Osteoblast (primary cell): ENCODE data around the gene ATXN7L1. TPM values are rescaled to one million over a fixed set of nuclear protein-coding genes. Genes with fewer than 3 reads are reported as not detected.

Experiments used
- DNase-seq: peaks from one replicate; pipeline ENCODE4 v3.0.0; 2011; ENCODE audit warnings: low spot score, mixed read lengths; ENCODE audit not compliant: insufficient read length; ENCODE audit errors: missing footprints
- H2AFZ ChIP-seq: 2 replicates; pipeline ENCODE4 v1.6.0; 2011; ENCODE audit warnings: mild to moderate bottlenecking, low read length
- H3K27ac ChIP-seq: 2 replicates; pipeline ENCODE4 v1.5.1; 2011; ENCODE audit warnings: mild to moderate bottlenecking, low read depth, low read length, moderate library complexity
- H3K27me3 ChIP-seq: 2 replicates; pipeline ENCODE4 v1.6.0; 2012; ENCODE audit warnings: mild to moderate bottlenecking, control low read depth, inconsistent platforms, low read length, moderate library complexity; ENCODE audit not compliant: insufficient read depth
- H3K36me3 ChIP-seq: 2 replicates; pipeline ENCODE4 v1.5.1; 2011; ENCODE audit warnings: mild to moderate bottlenecking, low read length, control low read depth, moderate library complexity; ENCODE audit not compliant: insufficient read depth
- H3K4me1 ChIP-seq: 2 replicates; pipeline ENCODE4 v1.5.1; 2011; ENCODE audit warnings: mild to moderate bottlenecking, low read length, control low read depth, moderate library complexity; ENCODE audit not compliant: insufficient read depth
- H3K4me2 ChIP-seq: 2 replicates; pipeline ENCODE4 v1.6.0; 2011; ENCODE audit warnings: mild to moderate bottlenecking, low read length; ENCODE audit not compliant: insufficient read depth
- H3K4me3 ChIP-seq: fragments of 200-600 bp; sonication (generic); 3 replicates; pipeline ENCODE4 v1.5.1; 2012; ENCODE audit warnings: mild to moderate bottlenecking, low read length, inconsistent platforms; ENCODE audit not compliant: insufficient read depth
- H3K79me2 ChIP-seq: 2 replicates; pipeline ENCODE4 v1.6.0; 2012; ENCODE audit warnings: mild to moderate bottlenecking, low read length, control low read depth, inconsistent platforms; ENCODE audit not compliant: insufficient read depth
- H3K9me3 ChIP-seq: 2 replicates; pipeline ENCODE4 v1.5.1; 2011; ENCODE audit warnings: low read depth, low read length, control low read depth
- H4K20me1 ChIP-seq: 2 replicates; pipeline ENCODE4 v1.6.0; 2012; ENCODE audit warnings: mild to moderate bottlenecking, low read length, control low read depth; ENCODE audit not compliant: insufficient read depth
- total RNA-seq: library from RNA; depleted of rRNA; stranded (reverse); fragments of >200 nt; gene quantifications from 2 replicates; pipeline ENCODE4 v1.2.3, GENCODE V29; 2012
- TF ChIP-seq, protein P1 (sequence below): IDR thresholded peaks from 2 replicates; pipeline ENCODE4 v1.5.1; 2011; ENCODE audit warnings: mild to moderate bottlenecking, low read depth, low read length, moderate library complexity; ENCODE audit errors: extremely low read depth

The ATXN7L1 gene
- total RNA-seq, 1 donor = 9.0 TPM

- no peak overlapping the region for H3K4me2 ChIP-seq
- H4K20me1 ChIP-seq = no peaks in the 10 kb centered on the region
- H3K27me3 ChIP-seq = no peaks in the 10 kb centered on the region
- TF ChIP-seq, protein P1, sequence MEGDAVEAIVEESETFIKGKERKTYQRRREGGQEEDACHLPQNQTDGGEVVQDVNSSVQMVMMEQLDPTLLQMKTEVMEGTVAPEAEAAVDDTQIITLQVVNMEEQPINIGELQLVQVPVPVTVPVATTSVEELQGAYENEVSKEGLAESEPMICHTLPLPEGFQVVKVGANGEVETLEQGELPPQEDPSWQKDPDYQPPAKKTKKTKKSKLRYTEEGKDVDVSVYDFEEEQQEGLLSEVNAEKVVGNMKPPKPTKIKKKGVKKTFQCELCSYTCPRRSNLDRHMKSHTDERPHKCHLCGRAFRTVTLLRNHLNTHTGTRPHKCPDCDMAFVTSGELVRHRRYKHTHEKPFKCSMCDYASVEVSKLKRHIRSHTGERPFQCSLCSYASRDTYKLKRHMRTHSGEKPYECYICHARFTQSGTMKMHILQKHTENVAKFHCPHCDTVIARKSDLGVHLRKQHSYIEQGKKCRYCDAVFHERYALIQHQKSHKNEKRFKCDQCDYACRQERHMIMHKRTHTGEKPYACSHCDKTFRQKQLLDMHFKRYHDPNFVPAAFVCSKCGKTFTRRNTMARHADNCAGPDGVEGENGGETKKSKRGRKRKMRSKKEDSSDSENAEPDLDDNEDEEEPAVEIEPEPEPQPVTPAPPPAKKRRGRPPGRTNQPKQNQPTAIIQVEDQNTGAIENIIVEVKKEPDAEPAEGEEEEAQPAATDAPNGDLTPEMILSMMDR = no peak
- no peaks in the 10 kb centered on the region for H3K9me3 ChIP-seq
- H3K79me2 ChIP-seq = no peaks in the 10 kb centered on the region
- no peak overlapping the region for H3K4me3 ChIP-seq
- H3K27ac ChIP-seq = no peak overlapping the region
- H2AFZ ChIP-seq = no peak overlapping the region
- peaks cover 3% of the 10 kb centered on the region for H3K4me1 ChIP-seq
- no peaks in the 10 kb centered on the region for H3K36me3 ChIP-seq
- no peak for DNase-seq
Observed at GRCh38 chr7:105917659-105918058, 41.3 kb upstream of the ATXN7L1 start.

- H3K4me3 ChIP-seq = no peak overlapping the region
- no peaks in the 10 kb centered on the region for H3K79me2 ChIP-seq
- no peaks in the 10 kb centered on the region for H3K27me3 ChIP-seq
- peaks cover 12% of the 10 kb centered on the region for H3K4me1 ChIP-seq
- peak; percentile 62 for DNase-seq
- no peak overlapping the region for H3K27ac ChIP-seq
- TF ChIP-seq, protein P1 = no peak
- no peaks in the 10 kb centered on the region for H3K36me3 ChIP-seq
- H3K9me3 ChIP-seq = no peaks in the 10 kb centered on the region
- H2AFZ ChIP-seq = no peak overlapping the region
- H3K4me2 ChIP-seq = no peak overlapping the region
- H4K20me1 ChIP-seq = no peaks in the 10 kb centered on the region
Observed at GRCh38 chr7:105916603-105917002, 40.2 kb upstream of the ATXN7L1 start.

- Histone ChIP-seq H3K4me3 (no peak overlapping the region), H4K20me1 (no peaks in the 10 kb centered on the region), H3K4me2 (no peak overlapping the region), H3K36me3 (no peaks in the 10 kb centered on the region), H3K27me3 (no peaks in the 10 kb centered on the region), H3K4me1 (peaks cover 12% of the 10 kb centered on the region), H2AFZ (no peak overlapping the region), H3K9me3 (no peaks in the 10 kb centered on the region), H3K27ac (no peak overlapping the region), H3K79me2 (no peaks in the 10 kb centered on the region)
- TF ChIP-seq, protein P1 = no peak
- no peak for DNase-seq
Observed at GRCh38 chr7:105913947-105914346, 37.5 kb upstream of the ATXN7L1 start.

GRCh38 chr7:105911961-105912575, 35.7 kb upstream of the ATXN7L1 start:
- TF ChIP-seq, protein P1 = no peak
- Histone ChIP-seq H3K4me3 (no peak overlapping the region), H3K9me3 (no peaks in the 10 kb centered on the region), H3K27ac (peak overlapping the region; percentile 59), H3K79me2 (no peaks in the 10 kb centered on the region), H3K36me3 (no peaks in the 10 kb centered on the region), H4K20me1 (no peaks in the 10 kb centered on the region), H3K4me1 (peaks cover 12% of the 10 kb centered on the region), H3K27me3 (no peaks in the 10 kb centered on the region), H3K4me2 (peak overlapping the region; percentile 18), H2AFZ (peak overlapping the region; percentile 13)
- peak; percentile 62 for DNase-seq
